ENCODE results near the gene DENND2A. TPM values are rescaled to one million over a fixed set of nuclear protein-coding genes. Genes with fewer than 3 reads are reported as not detected.

Gene DENND2A
- total and polyA plus RNA-seq, 2 of the 4 experiments (the other 2 are of a cell fraction), result 7.5 to 10.3 TPM

DNA sequence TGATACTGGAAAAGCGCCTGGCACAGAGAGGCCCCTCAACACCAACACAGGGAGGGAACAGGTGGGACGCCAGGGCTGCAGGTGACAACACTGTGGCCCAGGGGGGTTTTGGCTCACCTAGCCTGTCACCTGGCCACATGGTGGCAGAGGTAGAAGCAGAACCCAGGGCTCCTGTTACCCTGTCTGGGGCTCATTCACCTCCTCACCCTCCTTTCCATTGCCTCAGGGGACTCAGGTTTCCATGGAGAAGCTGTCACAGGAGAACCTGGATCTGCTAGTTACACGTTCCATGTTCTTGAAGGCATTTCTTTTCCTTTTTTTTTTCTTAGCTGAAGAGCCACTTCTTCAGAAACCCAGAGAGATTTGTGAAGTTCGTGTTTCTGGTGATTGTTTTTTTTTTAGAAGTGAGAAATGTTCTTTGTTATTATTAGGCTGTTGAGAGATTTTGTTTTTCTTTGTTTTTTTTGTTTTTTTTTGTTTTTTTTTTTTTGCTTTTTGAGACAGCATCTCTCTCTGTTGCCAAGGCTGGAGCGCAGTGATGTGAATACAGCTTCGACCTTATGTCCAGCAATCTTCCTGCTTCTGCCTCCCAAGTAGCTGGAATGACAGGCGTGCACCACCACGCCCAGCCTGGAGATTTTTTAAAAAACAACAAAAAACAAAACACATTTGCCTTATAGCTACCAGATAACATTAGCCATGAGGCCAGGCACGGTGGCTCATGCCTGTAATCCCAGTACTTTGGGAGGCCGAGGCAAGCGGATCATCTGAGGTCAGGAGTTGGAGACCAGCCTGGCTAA lies 16.0 kb downstream of the DENND2A start:
- Histone ChIP-seq H3K9me3 (ENCODE audit: control insufficient read depth, insufficient read depth, low read length) (no peaks in the 10 kb centered on the region), H3K4me1 (ENCODE audit: control insufficient read depth, insufficient read depth, low read length) (peaks cover 19% of the 10 kb centered on the region), H2BK20ac (ENCODE audit: low read depth, low read length) (peak overlapping the region; percentile 70; the same call in 1 of the 2 replicates), H2AFZ (replicated peaks; ENCODE audit: low read length, poor library complexity) (no peak overlapping the region), H2AK9ac (replicated peaks; ENCODE audit: low read depth, low read length, poor library complexity) (no peak overlapping the region), H2BK15ac (ENCODE audit: low read depth, low read length) (peak overlapping the region; percentile 29; the same call in 2 of the 3 replicates), H4K5ac (ENCODE audit: low read depth, low read length) (peak overlapping the region; percentile 6; the same call in 1 of the 2 replicates), H4K20me1 (ENCODE audit: insufficient read depth, low read length) (no peaks in the 10 kb centered on the region; the same call in 1 of the 2 replicates), H3K56ac (ENCODE audit: extremely low read depth, insufficient read depth, low read length) (no peak overlapping the region), H3K9ac (ENCODE audit: low read depth, low read length) (no peak overlapping the region), H4K8ac (ENCODE audit: low read depth in 2 of 2, low read length in 2 of 2) (peak overlapping the region; percentile 39 to 48; a peak in 3 of 4 replicates), H3K79me1 (ENCODE audit: low read depth in 1 of 2, low read length in 2 of 2) (peaks cover 17 to 66% of the 10 kb centered on the region in 2 experiments), H2BK120ac (ENCODE audit: low read depth, low read length) (peak overlapping the region; percentile 69; the same call in 1 of the 2 replicates), H4K91ac (ENCODE audit: insufficient read depth, low read depth, low read length) (peak overlapping the region; percentile 77), H3K4me2 (ENCODE audit: low read depth, low read length) (no peak overlapping the region), H3K23ac (ENCODE audit: low read depth, low read length) (no peak overlapping the region), H3K27ac (ENCODE audit: insufficient read depth, low read length) (peak overlapping the region; percentile 1; the same call in 1 of the 2 replicates), H3K9me1 (ENCODE audit: insufficient read depth, low read length) (peaks cover 18% of the 10 kb centered on the region; the same call in 1 of the 2 replicates), H2BK5ac (ENCODE audit: low read depth, low read length, poor library complexity, severe bottlenecking) (peak overlapping the region; percentile 51), H3K14ac (replicated peaks; ENCODE audit: low read depth, low read length) (0 out of 2 replicates have a peak overlapping the region, but pooled peaks have one; percentile 71), H3K4me3 (ENCODE audit: insufficient read depth, low read depth, low read length) (no peak overlapping the region), H2AK5ac (ENCODE audit: low read depth, low read length) (peak overlapping the region; percentile 77; the same call in 1 of the 2 replicates), H3K27me3 (ENCODE audit: control insufficient read depth, insufficient read depth, low read length) (no peaks in the 10 kb centered on the region), H3K36me3 (ENCODE audit: control insufficient read depth, insufficient read depth, low read length) (peaks cover 15% of the 10 kb centered on the region), H3K18ac (ENCODE audit: low read depth, low read length) (peak overlapping the region; percentile 2; the same call in 1 of the 2 replicates), H3K4ac (ENCODE audit: low read depth, low read length) (peak overlapping the region; percentile 82)
- ChIA-PET POLR2A (ENCODE audit: unreplicated experiment) (no interaction called here), CTCF (interaction anchor here (0.9 kb wide), 1 partner anchor 22 kb away, joined by 3 read pairs; no protein-coding TSS in a partner anchor)
- intact Hi-C loops (cut with micrococcal nuclease), result no loop called here
- BruUV-seq (replicated peaks), result no TSS peak
- WGBS, 2 experiments (ENCODE audit: extremely low coverage in 2 of 2, insufficient read length in 1 of 2), result no CpG with 5 or more reads among the region's 11 CpGs
- no peak for TF ChIP-seq USF2 (IDR thresholded peaks at IDR 0.05; ENCODE audit: low read depth, low read length)
- TF ChIP-seq RAD21 (IDR thresholded peaks at IDR 0.05; ENCODE audit: low read length), result no peak
- no peak for TF ChIP-seq CHD1 (IDR thresholded peaks at IDR 0.05; ENCODE audit: low read depth, low read length)
- no peak for TF ChIP-seq RCOR1 (IDR thresholded peaks at IDR 0.05; ENCODE audit: insufficient replicate concordance, low read length)
- TF ChIP-seq BHLHE40 (IDR thresholded peaks at IDR 0.05; ENCODE audit: low read depth, low read length), result no peak
- TF ChIP-seq, protein P1, sequence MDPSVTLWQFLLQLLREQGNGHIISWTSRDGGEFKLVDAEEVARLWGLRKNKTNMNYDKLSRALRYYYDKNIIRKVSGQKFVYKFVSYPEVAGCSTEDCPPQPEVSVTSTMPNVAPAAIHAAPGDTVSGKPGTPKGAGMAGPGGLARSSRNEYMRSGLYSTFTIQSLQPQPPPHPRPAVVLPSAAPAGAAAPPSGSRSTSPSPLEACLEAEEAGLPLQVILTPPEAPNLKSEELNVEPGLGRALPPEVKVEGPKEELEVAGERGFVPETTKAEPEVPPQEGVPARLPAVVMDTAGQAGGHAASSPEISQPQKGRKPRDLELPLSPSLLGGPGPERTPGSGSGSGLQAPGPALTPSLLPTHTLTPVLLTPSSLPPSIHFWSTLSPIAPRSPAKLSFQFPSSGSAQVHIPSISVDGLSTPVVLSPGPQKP (IDR thresholded peaks at IDR 0.05; ENCODE audit: borderline replicate concordance, low read depth, low read length), result no peak
- no peak for TF ChIP-seq SMC3 (IDR thresholded peaks at IDR 0.05; ENCODE audit: low read depth, low read length)
- no peak for TF ChIP-seq RFX5 (IDR thresholded peaks at IDR 0.05; ENCODE audit: low read depth, low read length)
- no peak for TF ChIP-seq POLR2A (IDR thresholded peaks at IDR 0.05; ENCODE audit: low read depth, low read length)
- no peak for TF ChIP-seq NFE2L2 (IDR thresholded peaks at IDR 0.05; ENCODE audit: low read depth, low read length)
- TF ChIP-seq CEBPB (IDR thresholded peaks at IDR 0.05; ENCODE audit: low read depth, low read length), result no peak
- in situ Hi-C loops (cut with MboI; ENCODE audit: low sequenced_read_pairs), result no loop called here
- dilution Hi-C loops (cut with HindIII; ENCODE audit: low sequenced_read_pairs, unreplicated experiment), result no loop called here
- ATAC-seq (ENCODE audit: low read depth) (no peak), DNase-seq (no peak)

Data from IMR-90 (cell line).